Brain microvascular endothelial cell (primary cell): Measurements from ENCODE around the gene RNF133.

ENCODE experiments used
- DNase-seq: peaks from one replicate; pipeline ENCODE4 v3.0.0-alpha.2; 2020
- H3K27ac ChIP-seq: fragments of 250-450 bp; sonication (Bioruptor Pico); 2 replicates; pipeline ENCODE4 v1.5.1; 2020; ENCODE audit warnings: mild to moderate bottlenecking, moderate library complexity
- H3K27me3 ChIP-seq: fragments of 250-450 bp; sonication (Bioruptor Pico); replicated peaks from 2 replicates; pipeline ENCODE4 v1.5.1; 2020; ENCODE audit warnings: mild to moderate bottlenecking
- H3K36me3 ChIP-seq: fragments of 250-450 bp; sonication (Bioruptor Pico); replicated peaks from 2 replicates; pipeline ENCODE4 v1.5.1; 2020; ENCODE audit warnings: mild to moderate bottlenecking
- H3K4me3 ChIP-seq: 2 replicates; pipeline ENCODE4 v1.5.1; 2011; ENCODE audit warnings: low read depth, mild to moderate bottlenecking, control low read depth, low read length, moderate library complexity
- in situ Hi-C: cut with HindIII; loops from 2 replicates; pipeline ENCODE4 v1.10.0; 2017; ENCODE audit warnings: low sequenced_read_pairs, low pct_ligation_motif_present
- TF ChIP-seq, protein P1 (sequence below): IDR thresholded peaks from 2 replicates; pipeline ENCODE4 v1.5.1; 2011; ENCODE audit warnings: low read depth, mild to moderate bottlenecking, moderate library complexity, low read length, control low read depth, inconsistent platforms; ENCODE audit errors: missing control alignments

The RNF133 gene

DNA sequence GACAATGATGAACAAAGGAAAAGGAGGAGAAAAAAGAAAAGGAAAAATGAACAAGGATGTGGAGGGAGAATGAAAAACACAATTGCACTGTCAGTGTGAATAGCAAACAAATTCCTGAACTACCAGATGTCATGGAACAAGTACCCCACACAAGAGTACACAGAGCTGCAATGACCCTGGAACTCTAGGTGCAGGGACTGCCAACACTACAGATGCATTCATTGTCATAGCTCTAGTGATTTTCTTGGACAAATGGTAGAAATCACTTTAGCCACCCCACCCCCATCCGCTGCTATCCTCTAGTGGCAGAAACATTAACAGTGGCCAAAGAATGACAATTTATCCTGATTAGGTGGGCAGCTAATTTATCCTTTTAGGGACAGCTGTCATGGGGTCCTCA lies 3.1 kb downstream of the RNF133 start:
- in situ Hi-C loops, result no loop called here
- TF ChIP-seq, protein P1, sequence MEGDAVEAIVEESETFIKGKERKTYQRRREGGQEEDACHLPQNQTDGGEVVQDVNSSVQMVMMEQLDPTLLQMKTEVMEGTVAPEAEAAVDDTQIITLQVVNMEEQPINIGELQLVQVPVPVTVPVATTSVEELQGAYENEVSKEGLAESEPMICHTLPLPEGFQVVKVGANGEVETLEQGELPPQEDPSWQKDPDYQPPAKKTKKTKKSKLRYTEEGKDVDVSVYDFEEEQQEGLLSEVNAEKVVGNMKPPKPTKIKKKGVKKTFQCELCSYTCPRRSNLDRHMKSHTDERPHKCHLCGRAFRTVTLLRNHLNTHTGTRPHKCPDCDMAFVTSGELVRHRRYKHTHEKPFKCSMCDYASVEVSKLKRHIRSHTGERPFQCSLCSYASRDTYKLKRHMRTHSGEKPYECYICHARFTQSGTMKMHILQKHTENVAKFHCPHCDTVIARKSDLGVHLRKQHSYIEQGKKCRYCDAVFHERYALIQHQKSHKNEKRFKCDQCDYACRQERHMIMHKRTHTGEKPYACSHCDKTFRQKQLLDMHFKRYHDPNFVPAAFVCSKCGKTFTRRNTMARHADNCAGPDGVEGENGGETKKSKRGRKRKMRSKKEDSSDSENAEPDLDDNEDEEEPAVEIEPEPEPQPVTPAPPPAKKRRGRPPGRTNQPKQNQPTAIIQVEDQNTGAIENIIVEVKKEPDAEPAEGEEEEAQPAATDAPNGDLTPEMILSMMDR, result no peak
- Histone ChIP-seq H3K27me3 (no peaks in the 10 kb centered on the region), H3K36me3 (no peaks in the 10 kb centered on the region), H3K27ac (no peak overlapping the region), H3K4me3 (no peak overlapping the region)
- no peak for DNase-seq

DNA sequence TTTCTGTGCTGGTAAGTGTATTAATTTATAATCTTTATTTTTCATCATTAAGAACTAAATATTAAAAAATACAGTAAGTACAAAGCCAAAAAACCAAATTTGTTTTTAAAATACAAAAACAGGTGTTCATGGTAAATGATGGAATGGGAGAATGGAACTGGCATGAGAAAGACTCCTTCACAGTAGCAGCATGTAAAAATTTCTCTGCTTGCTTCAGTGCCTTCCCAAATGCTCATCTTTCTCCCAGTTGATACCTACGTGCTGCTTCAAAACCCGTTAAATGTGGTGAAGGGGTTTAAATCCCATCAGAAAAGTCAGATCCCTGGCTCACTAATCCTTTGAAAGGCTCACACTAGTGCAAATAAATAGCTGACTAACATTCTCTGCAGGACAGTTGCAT lies 4.2 kb downstream of the RNF133 start:
- Histone ChIP-seq H3K4me3 (no peak overlapping the region), H3K27ac (no peak overlapping the region), H3K36me3 (no peaks in the 10 kb centered on the region), H3K27me3 (no peaks in the 10 kb centered on the region)
- in situ Hi-C loops, result no loop called here
- TF ChIP-seq, protein P1, result no peak
- no peak for DNase-seq

DNA sequence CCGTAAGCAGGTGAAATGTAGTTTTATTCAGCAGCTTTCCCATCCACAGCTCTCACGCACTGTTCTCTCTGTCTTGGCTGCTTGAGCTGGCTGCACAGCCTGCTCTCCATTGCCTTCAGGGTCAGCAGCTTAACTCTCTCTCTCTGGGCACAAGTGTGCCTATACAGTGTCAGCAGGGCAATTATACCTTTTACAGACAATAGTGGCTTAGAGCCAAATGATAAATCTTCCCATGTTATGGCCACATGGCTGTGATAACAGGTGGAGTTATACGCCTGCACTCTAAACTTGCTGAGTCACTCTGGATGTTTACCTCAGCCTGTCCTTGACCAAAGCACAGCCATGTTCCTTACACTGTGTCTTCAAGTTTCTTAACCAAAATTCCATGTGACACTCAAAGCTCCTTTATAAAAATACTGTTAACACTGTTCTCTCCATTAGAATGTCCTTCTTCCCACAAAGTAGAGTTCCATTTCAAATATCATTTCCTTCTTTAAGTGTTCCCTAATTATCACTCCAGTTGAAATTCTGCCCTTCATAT lies 6.1 kb downstream of the RNF133 start:
- H3K4me3 ChIP-seq, result no peak overlapping the region
- in situ Hi-C loops, result no loop called here

DNA sequence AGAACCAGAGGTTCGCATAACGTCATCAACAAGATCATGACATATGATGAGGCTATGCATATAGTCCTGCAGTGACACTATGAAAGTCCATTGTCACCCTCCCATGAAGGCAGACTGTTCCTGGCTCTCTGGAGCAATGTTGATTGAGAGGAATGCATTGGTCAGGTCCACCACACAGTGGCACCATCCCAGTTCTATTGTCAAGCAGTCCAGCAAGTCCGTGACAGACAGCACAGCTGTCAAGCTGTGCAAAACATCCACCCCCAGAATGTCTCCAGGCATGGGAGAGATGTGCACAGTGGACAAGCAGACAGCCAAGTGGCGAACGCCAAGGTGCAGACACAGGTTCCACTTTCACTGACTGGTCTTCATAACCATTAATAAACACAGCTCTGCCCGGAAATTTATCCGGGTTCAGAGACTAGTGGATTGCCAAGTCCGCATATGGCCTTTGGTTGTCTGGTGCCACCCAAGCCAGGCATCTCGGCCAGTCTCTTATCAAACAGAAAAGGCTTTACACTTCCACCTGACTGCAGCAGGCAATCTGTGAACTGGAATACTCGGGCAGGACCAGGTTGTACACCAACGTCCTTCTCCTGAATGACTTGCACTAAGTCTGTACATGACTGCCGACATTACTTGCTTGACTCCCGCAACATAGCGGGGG lies 7.2 kb downstream of the RNF133 start:
- no peaks in the 10 kb centered on the region for H3K27me3 ChIP-seq
- no peak overlapping the region for H3K27ac ChIP-seq
- in situ Hi-C loops, result no loop called here
- TF ChIP-seq, protein P1, result no peak
- H3K36me3 ChIP-seq, result no peaks in the 10 kb centered on the region
- DNase-seq, result no peak
- H3K4me3 ChIP-seq, result no peak overlapping the region

More for the DNA sequence above, 6.1 kb downstream of the RNF133 start:
- H3K27me3 ChIP-seq, result no peaks in the 10 kb centered on the region
- TF ChIP-seq, protein P1, result no peak
- DNase-seq, result no peak
- no peak overlapping the region for H3K27ac ChIP-seq
- H3K36me3 ChIP-seq, result no peaks in the 10 kb centered on the region

DNA sequence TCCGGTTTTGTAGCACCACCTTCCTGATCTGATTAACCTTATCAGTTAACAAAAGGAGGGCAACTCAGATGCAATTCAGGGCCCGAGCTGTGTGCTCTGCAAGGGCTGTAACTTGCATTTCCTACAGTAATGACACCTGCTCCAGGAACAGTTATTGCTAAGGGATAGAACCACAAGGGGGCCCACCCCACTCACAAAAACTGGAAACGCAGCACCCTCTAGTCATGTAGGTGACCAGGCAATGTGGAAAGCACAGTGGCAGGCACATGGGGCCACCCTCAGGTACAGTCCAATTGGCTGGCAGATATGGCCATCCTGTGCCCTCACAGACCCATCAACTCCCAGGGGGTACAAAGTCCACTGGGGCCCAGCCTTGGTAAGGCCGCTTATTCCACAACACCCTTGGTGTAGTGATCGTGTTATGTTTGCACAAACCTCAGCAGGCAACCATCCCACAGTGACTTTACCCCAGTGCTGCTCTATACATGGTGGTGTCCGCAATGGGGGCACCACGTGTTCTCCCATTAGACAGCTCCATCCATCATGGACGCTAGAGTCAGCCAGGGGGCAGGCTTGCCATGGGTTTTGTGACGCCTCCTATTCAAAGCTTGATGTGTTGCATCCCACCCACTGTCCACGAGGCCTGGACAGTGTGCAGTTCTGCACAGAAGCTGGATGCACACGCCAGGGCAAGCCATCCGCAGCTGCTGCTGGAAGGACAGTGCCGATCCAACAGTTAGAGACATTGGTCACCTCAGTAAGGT lies 9.4 kb downstream of the RNF133 start:
- no peaks in the 10 kb centered on the region for H3K27me3 ChIP-seq
- in situ Hi-C loops, result no loop called here
- TF ChIP-seq, protein P1, result no peak
- H3K36me3 ChIP-seq, result no peaks in the 10 kb centered on the region
- no peak overlapping the region for H3K4me3 ChIP-seq
- no peak overlapping the region for H3K27ac ChIP-seq
- DNase-seq, result no peak
